GM19395 (cell line): ENCODE measurements around the gene WIZ.

Experiments
- ATAC-seq: cut with Tn5 transposase; IDR thresholded peaks from one replicate; pipeline ENCODE4 v1.9.1; 2021; ENCODE audit warnings: mild to moderate bottlenecking, moderate library complexity; ENCODE audit not compliant: unreplicated experiment

WIZ gene

DNA sequence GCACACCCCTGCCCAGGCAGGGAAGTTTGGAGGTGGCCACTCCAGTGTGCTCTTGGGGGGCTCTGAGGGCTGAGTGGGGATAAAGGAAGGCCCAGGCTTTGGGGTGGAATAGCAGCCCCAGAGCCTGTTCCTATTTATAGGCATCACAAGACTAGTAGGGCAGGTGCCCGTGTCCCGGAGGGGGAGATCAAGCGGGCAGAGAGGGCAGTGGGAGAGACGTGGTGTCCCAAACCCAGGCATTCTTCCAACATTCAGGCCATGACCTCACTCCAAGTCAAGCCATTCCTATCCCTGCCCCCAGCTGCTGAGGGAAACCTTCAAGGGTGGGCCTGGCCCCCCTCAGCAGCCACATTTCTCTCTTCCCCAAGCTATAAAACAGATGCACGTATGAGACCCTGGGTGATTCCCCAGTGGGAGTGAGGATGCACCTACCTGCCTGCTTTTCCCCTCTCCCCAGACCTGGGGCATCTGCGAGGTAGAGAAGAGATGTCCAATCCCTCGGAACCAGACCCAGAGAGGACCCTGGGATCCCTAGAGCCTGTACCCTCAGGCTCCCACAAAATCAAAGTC is 3.9 kb downstream of the WIZ start:
- ATAC-seq, result no peak

DNA sequence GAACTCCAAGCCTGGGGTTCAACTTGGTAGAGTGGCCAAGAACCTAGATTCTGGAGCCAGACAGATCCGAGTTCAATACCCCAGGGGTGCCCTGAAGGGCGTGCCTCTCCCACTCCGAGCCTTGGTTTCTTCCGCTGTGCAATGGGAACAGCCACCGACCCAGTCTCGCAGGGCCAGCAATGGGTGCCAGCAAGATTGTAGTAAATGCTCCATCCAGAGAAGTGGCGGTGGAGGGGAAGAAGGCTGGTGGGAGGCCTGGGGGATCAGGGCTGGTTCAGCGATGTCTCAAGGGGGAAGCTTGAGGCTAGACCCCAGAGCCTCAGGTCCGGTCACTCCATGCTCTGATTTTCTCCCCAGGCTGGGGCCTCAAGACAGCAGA is 4.5 kb downstream of the WIZ start:
- no peak for ATAC-seq

DNA sequence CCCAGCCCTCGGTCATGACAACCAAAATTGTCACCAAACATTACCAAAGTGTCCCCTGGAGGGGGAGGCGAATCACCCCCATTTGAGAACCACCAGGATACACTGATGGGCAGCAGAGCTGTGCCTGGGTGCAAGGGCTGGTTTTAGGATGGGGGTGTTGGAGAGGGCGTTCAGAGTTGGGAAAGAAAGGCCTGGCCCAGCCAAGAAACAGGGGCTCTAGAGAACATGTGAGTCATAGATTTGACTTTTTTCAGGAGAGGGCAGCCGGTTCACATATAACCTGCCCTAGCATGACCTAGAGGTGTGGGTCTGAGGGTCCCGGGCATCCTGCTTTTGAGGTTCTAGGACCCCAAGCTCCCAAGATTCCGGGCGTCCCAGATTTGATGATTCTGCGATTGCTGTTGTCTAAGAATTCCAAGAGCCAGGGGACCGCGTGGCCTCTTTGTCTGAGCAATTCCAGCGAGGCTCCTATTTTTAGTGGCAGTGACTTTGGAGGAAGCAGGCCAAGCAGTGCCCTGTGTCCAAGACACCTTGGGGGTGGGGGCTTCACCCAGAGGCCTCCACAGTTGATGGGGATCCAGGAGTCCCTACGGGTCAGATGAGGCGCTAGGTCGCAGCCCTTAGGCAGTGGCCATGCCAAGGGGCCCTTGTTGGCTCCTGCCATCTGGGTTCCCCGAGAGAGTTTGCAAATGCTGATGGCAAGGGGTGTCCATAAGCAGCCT is 5.1 kb downstream of the WIZ start:
- no peak for ATAC-seq

DNA sequence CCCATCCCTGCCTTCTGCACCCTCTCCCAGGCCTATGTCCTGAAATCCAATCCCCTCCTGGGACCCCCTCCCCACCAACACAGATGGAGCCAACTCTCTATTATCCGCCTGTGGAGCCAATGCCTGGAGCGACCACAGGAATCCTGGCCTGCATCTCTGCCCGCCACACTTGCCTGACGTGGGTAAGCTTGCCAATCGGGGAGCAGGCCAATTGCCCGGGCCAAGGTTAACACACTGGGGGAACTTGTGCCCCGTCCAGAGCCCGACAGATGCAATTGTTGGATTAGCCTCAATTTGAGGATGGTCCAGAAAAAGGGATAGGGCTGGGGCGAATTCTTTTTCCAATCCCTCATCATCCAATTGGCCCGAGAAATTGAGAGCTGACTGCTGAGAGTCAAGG is 5.9 kb downstream of the WIZ start:
- ATAC-seq, result no peak

DNA sequence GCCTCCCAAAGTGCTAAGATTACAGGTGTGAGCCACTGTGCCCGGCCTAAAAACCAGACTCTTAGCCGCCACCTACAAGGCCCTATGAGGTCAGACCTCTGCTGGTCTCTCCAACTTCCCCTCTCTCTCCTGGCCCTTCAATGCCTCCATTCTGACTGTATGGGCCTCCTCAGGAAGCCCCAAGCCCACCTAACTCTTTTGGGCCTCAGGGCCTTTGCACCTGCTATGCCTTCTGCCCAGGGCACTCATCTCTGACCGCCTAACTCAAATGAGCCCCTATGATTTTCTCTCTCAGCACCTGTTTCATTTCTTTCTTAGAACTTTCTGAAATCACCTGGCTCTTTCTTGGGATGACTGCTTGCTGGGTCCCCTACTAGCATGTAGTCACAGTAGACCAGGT is 6.4 kb downstream of the WIZ start:
- ATAC-seq, result no peak

DNA sequence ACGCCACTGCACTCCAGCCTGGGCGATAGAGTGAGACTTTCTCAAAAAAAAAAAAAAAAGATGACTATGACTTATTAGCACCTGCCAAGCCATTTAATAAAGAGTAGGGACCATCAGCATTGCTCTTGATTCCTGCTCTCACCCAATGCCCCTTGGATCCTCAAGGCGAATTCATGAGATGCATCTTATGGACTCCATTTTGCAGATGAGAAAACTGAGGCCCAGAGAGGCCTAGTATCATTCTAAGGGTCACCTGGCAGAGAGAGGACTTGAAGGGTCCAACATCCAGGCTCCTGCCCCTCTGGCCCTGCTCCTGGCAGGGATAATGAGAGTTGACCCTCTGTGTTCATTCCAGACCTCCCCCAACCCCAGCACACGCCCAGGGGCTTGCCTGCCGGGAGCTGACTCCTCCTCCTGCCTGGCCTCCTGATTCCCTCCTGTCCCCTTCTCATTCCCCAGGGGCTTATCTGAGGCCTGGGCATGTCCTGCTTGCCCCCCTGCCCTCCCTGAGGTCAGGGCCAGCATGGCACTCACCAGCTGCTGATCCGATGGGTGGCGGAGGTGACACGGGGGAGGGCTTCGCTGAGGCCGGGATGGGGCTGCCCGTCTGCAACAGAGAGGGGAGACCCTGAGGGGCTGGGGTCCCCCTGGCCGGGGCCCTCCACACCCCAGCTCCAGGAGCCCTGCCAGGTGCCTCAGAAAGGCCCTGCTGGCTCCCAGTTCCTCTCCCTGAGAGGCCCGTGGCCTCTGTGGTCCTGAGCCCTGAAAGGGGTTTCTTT is 7.4 kb downstream of the WIZ start:
- no peak for ATAC-seq

DNA sequence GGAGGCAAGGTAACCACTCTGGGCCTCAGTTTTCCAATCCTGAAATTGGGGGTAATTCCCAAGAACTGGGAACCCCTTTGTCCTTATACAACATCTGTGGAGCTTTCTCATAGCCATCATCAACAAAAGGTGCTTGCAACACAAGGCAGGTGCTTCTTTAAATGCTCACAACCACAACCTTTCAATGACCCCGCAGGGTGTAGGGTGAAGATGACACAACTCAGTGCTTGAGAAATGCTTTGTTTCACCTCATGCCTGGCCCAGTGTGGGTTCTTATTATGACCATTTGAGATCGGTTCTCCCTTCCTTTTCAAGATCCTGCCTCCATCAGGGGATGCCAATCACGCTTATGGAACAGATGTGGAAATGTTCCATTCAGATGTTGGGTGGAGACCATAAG is 8.4 kb downstream of the WIZ start:
- no peak for ATAC-seq

DNA sequence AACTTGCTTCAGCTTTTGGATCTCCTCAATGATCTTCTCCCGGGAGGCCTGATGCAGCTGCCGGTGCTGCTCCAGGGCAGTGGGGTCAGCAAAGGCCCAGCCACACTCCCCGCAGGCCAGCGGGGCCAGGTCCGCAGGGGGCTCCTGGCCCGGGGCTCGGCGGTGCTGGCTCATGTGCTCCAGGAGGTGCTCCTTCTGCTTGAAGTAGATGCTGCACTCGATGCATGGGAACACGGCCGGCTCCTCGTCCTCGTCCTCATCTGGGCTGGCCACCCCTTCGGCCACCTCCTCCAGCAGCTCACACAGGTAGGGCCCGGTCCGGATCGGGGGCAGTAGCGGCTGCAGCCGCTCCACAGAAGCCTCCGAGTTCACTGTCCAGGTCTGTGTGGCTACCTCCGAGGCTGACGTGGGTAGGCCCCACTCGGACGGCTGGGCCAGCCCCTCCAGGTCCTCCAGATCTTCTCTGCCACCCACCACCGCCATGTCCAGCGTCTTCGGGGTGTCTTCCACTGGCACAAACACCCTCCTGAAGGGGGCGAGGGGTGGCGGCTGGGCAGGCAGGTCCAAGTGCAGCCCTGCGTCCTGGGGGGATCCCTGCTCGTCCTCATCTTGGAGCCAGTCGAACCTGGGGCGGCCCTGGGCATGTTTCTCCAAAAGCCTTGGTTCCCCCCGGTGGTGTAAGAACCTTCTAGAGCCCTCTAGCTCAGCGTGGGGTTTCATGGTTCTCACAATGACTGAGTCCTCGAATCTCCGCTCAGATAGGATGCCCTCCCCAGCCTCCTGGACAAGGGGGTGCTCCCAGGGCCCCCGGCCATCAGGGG is 9.7 kb downstream of the WIZ start:
- ATAC-seq, result no peak

DNA sequence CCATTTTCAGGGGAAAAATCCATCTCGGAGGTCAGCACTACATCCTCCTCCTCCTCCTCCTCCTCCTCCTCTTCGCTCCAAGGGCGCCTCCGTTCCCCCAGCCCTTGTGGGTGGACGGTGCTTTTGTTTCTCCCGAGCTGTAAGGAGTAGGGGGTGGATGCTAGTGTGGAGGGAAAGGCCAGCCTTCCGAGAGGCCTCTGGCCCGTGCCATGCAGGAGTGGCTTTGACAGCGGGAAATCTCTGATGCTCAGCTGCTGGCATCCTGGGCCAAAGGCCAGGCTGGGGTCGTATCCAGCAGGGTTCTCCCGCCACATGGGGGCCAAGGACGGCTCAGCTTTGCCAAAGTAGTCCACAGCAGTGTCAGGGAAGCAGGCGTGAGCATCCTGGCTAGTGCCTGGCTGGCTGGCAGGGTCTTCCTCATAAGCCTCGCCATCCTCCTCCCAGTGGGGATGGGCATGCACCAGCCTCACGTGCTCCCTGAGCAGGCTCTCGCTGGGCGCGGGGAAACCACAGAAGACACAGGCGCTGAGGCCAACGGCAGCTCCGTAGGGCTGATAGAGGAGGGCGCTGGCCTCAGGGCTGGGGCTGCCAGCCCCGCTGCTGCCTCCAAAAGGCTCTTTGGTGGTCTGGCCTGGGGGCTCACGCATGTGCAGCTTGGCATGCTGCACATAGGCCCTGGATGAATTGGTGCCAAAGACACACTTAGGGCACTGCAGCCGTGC is 10.5 kb downstream of the WIZ start:
- ATAC-seq, result no peak

DNA sequence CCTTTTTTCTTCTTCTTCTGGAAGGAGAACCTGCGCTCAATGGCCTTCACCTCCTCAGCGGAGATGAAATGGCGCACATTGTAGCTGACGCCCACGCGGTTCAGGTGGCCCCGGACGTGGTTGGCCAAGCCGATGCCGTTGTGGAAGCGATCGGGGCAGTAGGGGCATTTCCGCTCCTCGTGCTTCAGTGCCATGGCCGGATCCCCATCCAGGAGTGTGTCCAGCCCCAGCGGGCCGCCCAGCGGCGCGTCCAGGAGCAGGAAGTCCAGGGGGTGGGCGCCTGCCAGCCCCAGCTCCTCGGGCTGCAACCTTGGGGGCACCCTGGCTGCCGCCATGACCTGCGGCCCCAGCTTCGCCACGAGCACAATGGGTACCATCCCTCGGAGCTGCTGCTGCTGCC is 11.2 kb downstream of the WIZ start:
- ATAC-seq, result no peak

DNA sequence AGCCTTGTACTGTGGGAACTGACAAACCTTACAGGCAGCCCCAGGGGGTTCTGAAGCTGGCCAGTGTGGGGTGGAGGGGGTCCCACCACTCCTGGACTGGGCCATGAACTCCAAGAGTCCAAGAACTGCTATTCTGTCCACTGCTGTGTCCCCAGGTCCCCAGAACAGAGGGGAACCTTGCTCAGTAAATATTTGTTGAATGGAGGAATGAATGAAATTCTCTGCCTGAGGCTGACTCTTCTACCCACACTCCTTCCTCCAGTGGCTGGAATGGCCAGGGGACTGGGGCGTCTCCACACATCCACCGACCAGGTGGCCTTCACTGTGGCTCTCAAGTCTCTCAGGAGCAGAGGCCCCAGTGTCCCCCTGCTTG is 11.6 kb downstream of the WIZ start:
- no peak for ATAC-seq

DNA sequence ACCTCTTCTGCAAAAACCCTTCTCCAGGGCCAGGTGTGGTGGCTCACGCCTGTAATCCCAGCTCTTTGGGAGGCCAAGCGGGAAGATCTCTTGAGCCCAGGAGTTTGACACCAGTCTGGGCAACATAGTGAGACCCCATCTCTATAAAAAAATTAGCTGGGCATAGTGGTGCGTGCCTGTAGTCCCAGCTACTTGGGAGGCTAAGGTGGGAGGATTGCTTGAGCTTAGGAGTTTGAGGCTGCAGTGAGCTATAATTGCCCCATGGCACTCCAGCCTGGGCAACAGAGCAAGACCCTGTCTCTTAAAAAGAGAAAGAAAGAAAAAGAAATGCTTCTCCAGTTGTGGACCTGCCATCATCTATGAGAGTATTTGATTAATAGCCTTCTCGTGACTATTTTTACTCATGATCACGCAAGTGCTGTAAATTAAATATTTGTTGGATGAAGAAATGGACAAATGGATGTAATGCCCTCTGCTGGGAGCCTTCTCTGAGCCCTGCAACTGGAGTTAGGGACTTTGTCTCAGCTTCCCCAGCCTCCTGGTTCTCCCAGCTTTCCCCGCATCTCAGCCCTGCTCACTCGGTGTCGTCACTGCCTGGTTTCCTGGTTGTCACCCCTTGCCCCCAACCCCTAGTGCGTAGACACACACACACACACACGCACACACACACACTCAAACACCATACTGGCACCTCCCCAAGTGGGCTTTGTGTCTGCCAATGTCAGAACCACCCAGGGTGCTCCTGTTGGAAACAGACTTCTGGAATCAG is 12.2 kb downstream of the WIZ start:
- ATAC-seq, result no peak

DNA sequence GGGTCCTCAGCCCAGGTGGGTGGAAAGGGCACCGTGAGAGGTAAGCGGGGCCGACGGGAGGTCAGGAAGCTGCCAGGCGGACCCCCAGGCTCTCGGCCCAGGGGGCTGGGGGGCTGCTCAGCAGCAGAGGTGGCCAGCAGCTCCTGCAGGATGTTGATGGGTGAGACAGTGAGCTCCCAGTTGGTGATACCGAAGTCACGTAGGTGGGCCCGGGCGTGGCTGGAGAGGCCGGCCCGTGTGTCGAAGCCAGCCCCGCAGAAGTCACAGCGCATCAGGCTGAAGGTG is 13.0 kb downstream of the WIZ start:
- no peak for ATAC-seq

DNA sequence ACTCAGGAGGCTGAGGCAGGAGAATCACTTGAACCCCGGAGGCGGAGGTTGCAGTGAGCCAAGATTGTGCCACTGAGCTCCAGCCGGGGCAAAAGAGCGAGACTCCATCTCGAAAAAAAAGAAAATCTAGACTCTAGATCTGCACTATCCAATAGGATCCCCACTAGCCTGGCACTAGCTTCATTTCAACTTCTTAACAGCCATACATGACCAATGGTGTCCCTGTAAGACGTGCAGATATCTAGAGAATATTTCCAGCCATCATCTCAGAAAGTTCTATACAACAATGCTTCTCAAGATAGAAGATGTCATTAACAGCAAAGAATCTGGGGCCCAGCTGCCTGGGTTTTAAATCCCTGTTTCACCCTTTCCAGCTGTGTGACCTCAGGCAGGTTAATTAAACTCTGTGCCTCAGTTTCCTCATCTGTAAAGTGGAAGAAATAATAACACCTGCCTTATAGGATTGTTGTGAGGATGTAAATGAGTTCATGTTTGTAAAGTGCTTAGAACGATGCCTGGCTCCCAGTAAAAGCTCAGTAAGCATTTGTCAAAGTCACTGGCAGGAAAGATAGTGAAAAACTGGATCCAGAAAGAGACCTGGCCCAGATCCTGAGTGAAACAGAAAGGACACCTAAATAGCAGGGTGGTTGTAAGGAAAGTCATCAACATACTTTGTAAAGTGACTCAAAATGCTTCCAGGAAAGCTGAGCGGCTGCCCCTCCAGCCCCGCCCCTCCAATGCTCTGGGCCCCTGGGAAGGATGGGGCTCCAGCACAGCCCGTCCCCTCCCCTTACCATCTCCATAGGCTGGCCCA is 13.5 kb downstream of the WIZ start:
- no peak for ATAC-seq

DNA sequence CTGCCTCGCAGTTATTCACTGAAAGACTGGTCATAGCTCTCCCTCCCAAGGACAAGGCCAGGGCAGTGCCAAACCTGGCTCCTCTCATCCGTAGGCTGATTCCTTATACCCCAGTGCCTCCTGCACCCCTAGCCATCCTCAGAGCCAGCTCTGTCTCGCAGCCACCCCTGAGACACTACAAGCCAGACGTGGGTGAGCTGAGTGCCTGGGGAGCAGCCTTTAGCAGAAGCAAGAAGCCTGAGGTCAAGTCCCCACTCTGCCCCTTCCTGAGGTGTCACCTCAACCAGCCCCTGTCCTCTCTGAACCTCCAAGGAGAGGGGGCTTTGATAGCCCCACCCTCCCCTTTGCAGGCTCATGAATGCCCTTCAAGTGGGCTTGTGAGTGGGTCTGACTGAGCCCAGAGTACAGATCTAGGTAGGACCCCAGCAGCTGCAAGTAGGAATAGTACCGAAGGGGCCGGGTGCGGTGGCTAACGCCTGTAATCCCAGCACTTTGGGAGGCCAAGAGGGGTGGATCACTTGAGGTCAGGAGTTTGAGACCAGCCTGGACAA is 16.2 kb downstream of the WIZ start:
- no peak for ATAC-seq

DNA sequence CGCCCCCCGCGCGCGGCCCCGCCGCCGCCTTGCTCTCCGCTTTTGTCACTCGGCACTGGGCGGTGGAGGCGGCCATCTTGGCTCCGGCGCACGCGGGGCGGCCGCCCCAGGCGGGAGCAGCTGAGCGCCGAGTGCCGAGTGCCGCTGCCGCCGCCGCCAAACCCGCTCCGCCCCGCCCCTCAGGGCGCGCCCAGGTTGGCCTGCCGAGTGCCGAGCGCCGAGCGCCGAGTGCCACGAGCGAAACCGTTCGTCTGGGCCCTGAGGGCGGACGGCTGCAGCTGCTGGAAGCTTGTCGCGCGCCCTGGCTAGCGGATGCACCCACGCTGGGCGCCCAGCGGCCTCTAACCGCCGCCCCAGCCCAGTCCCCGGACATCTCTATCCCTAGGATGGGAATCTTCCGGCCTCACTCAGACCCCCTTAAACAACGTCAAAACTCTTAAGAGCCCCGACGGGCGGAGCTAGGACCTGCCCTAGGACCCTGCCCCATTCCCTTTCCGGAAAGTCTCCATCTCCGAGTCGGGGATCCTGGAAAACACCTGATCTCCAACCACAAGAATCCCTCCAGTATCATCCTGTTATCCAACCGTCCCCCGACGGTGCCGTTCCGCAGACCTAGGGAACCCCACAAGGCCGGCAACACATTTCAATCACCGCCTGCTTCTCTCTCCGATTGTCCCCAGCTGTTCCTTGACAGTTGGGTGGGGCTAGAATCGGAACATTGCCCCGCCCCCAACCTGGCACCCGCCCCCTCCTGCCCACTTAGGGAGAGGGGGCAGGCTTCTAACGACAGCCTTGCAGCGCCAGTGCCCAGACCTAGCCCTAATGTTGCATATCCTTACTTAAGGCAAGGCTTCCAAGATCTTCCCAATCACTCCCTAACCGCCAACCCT is 16.9 kb downstream of the WIZ start:
- ATAC-seq, result peak; percentile 62

DNA sequence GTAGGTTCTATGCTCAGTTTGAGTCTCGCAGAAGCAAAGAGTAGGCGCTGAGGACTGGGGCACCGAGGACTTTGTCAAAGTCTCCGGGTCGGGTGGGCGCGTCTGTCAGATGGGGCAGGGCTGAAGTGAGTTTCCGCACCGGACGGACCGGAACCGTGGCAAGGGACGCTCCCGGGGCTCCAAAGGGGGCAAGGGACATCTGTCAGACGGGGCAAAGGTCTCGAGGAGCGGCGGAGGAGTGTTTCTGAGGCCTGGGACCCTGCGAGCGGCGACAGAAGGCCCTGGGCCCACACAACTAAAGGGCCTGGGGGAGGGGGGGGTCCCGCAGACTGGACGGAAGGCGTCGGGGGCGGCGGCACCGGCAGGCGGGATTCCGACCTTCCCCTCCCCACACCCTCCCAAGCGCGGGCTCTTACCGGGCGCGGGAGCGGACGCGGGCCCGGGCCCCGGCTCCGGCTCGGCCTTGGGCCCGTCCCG is 17.7 kb downstream of the WIZ start:
- no peak for ATAC-seq

DNA sequence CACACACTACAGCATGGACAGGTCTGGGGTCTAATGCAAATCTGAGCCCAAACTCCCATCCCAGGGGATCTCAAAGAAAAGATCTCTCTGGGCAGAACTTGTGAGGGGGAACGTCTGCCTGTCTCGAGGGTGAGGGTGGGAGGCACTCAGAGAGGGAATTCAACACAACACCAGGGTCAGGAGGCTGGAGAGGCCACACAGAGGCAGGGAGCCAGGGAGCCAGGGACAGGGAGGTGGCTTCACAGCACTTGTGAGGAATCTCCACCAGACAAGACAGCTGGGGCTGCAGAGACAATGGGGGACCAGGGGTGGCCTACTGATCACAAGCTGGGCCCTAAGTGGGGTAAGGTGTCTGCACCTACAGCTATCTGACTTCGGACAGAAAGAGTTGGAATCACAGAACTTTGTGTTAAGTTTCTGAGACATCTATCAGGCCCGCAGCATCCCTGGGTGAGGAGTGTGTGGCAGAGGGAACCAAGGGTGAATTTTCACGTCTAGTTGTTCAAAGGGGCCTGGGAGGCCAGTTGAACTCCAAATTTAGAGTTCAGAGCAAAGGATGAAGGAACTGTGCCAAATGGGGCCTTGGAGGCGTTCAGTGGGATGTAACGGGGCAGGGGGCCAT is 18.2 kb downstream of the WIZ start:
- ATAC-seq, result no peak
